Measurements from ENCODE around the gene STXBP1.
"Not testable (repeated sequence)": the region's sequence is repeated elsewhere in the genome, so short reads cannot be mapped to it uniquely, and the experiment has no call there.

The STXBP1 gene

DNA sequence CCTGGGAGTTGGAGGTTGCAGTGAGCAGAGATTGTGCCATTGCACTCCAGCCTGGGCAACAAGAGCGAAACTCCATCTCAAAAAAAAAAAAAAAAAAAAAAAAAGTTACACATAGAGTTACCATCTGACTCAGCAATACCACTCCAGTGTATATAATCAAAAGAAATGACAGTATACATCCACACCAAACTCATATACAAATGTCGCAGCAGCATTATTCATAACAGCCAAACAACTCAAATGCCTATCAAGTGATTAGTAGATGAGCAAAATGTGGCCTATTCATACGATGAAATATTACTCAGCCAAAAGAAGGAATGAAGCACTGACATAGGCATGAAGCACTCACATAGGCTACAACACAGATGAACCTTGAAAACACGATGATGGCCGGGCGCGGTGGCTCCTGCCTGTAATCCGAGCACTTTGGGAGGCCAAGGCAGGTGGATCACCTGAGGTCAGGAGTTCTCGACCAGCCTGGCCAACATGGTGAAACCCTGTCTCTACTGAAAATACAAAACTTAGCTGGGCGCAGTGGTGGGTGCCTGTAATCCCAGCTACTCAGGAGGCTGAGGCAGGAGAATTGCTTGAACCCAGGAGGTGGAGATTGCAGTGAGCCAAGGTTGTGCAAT lies 9.4 kb downstream of the STXBP1 start:
- not testable (repeated sequence) for DNase-seq (ENCODE audit: low spot score)

DNA sequence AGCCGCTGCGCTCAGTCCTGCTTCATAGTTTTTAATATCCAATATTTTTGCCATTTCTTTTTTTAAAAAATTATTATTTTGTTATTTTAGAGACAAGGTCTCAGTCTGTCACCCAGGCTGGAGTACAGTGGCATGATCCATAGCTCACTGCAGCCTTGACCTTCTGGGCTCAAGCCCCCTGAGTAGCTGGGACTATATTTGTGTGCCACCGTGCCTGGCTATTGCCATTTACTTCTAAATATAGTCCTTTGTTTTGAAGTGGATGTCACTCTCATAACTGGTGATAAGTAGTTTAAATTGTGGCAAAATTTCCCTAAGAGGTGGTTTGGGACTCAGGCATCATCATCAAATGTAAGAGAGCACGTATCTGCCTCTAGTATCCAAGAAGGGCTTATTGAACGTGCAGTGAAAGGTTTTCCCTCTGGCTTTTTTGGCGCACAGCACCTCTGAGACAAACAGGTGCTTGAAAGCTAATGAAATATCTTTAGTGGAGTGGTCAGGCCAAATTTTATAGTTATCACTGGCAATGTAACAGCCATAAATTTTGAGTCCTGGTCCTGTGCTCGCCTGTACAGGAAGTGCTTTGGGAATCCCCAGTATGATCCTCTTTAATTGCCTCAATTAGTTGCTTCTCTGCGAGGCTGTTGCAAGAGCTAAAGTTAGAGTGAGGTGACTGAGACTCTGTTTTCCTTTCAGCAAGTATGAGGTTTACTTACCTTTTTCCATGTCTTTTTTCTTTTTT lies 14.8 kb downstream of the STXBP1 start:
- no peak for DNase-seq (ENCODE audit: low spot score)

DNA sequence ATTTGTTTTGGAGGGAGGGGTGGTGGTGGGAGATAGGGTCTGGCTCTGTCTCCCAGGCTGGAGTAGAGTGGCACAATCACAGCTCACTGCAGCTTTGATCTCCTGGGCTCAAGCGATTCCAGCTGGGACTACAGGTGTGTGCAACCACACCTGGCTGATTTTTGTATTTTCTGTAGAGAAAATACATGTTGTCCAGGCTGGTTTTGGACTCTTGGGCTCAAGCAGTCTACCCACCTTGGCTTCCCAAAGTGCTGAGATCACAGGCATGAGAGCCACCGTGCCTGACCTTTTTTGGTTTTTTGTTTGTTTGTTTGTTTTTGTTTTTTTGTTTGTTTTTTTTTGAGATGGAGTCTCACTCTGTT lies 15.4 kb downstream of the STXBP1 start:
- DNase-seq (ENCODE audit: low spot score), result no peak

DNA sequence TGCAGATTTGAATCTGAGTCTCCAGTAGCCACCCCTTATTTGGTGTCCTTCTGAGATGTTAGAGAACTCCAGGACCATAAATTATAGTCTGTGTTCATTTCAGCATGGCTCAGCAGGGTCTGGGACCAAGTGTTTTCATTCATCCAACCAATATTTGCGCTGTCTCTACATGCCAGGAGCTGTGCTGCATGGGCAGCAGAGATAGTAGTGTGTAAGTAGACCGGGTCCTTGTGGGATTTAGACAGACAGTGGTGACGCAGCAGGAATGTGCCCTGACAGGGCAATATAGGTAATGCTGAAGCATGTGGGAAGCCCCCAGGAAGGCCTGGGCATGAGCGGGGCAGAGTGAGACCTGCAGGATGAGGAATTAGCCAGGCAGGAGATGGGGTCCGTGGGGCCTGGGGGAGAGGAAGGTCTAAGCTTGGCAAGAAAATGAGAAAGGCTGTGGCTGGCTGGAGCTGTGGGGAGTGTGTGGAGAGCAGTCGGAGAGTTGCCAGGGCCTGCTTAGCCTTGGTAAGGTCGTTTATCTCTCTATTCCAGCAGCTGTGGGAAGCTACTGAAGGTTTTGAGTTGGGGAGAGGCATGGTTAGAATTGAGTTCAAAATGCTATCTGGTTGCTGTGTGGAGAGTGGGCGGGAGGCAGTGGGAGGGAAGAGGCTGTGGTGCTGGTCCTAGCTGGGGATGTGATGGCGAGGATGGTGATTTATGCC lies 16.8 kb downstream of the STXBP1 start:
- peak; percentile 75 for DNase-seq (ENCODE audit: low spot score)

DNA sequence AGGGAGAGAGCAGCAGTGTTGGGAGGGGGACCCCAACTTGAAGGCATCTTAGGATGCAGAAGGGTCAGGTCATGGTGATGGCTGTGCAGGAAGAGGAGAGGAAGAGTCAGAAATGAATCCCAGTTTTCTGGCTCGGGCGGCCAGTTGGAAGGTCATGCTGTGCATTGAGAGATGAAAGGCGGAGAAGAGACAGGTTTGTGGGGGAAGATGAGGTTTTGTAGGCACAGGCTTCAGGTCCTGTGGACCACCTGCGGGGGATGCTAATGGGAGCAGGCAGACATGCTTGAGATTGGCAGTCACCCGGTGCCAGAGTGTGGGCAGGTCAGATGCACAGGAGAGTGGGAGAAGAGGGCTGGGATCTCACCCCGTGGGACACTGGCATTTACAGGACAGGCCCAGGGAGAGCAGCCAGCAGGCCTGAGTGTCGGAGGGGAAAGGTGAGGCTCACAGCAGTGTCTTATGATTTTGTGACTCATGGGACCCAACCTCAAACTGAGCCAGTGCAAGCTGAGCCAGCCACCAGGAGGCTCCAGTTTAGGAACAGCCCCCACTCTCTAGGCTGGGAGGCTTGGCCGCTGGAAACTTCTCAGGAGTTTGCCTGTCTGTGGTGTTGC lies 17.5 kb downstream of the STXBP1 start:
- no peak for DNase-seq (ENCODE audit: low spot score)

DNA sequence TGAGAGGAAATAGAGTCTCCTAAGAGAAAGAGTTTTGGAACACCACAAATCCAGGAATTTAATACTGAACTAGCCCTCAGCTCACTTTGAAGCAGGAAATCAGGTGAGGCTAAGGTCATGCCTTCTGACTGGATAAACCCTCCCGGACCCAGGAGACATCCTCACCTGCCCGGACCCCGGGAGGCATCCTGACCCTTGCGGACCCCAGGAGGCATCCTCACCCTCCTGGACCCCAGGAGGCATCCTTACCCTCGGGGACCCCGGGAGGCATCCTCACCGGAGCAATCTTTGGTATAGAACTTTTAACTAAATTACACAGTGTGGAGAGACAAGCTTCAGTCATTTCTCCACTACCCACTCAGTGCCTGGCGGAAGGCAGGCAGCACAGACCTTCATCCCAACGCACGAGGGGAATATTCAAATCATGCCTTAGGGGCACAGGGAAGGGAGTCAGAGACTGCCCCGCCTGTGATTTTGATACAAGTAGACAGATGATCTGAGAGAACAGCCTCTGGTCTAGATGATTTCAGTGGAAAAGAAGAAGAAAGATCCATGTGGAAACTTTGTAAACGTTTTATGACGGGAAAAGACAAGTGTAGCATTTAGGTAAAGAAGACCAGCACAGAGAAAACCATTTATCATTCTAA lies 21.3 kb downstream of the STXBP1 start:
- no peak for DNase-seq (ENCODE audit: low spot score)

DNA sequence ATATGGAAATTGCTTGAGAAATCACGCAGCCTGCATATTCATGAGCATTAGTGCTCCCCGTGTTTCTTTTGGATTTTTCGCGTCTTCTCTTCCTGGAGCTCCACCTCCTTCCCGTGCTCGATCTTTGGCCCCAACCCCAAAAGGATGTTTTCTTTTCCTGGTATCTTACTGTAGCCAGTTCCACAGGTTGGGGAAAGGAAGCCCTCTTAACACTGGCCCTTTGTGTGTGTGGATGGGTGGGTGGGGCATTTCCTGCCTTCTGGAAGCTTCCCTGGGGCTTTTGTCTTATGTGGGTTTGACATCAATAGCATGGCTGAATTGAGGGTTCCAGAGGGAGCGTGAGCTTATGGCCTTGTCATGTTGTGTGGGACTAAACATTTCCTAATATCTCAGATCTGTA lies 21.9 kb downstream of the STXBP1 start:
- DNase-seq (ENCODE audit: low spot score), result no peak

DNA sequence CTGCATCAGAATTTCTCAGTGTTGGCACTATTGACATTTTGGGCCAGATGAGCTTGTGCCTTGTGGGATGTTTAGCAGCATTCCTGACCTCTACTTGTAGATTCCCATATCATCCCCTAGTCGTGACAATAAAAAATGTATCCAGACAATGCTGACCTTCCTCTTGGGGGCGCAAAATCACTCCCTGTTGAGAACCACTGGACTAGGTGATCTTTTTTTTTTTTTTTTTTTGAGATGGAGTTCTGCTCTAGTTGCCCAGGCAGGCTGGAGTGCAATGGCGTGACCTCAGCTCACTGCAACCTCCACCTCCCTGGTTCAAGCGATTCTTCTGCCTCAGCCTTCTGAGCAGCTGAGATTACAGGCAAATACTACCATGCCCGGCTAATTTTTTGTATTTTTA lies 22.6 kb downstream of the STXBP1 start:
- no peak for DNase-seq (ENCODE audit: low spot score)

DNA sequence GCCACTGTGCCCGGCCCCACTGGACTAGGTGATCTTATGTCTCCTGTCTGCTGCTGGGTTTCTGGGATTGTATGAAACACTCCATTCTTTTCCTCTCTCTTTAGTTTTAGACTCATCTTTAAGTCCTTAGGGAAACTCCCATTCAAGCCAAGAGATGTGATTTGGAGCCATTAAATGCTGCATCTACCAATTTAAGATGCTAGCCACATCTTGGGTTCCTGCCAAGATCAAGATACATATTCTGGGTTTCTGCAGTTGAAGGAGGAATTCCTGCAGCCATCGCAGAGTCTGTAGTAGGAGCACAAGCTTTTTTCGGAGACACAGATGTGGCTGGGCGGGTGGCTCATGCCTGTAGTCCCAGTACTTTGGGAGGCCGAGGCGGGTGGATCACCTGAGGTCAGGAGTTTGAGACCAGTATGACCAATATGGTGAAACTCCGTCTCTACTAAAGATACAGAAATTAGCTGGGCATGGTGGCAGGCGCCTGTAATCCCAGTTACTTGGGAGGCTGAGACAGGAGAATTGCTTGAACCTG lies 23.2 kb downstream of the STXBP1 start:
- DNase-seq (ENCODE audit: low spot score), result no peak

DNA sequence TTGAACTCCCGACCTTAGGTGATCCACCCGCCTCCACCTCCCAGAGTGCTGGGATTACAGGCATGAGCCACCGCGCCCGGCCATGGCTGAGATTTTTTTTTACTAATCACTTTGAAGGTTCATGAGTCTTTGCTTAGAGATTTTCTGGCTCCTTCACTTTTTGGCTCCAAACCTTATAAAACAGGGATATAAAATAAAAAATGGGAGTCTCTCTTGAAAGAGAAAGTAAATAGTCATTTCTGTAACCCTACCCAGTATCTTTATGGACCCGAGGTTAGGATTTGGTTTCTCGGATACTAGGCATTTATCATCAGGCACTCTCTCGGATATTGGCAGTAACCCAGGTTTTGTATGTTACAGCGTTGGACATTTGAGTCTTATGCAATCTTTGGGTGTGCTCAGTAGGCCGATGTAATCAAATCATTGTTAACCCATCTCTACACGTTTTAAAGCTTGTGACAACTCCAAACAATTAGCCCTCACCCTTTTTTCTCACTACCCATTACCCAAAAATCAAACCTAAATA lies 25.3 kb downstream of the STXBP1 start:
- no peak for DNase-seq (ENCODE audit: low spot score)

DNA sequence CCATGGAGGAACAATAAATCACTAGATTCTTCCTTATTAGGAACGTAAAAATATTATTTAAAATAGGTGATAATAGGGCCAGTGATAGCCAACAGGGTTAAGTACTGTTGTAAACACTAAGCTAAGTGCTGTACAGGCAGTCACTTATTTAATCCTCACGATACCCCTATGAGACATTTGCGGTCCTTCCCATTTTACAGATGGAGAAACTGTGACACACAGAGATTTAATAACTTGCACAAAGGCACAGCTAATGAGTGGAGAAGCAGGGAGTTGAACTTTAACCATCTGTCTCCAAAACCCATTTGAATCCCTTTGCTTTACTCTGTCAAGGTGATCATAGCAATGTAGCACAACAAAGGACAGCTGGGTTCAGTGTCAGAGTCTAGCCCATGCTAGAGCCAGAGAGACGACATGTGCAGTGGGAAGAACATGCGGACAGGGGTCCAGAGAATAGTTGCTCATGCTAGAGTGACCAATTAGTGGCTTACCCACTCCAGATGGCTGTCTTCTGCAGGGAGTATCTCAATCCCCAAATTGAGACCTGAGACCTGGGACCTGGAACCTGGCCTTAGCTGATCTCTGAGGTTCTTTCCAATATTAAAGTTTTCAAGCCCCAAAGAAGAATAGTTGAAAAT lies 28.9 kb downstream of the STXBP1 start:
- DNase-seq (ENCODE audit: low spot score), result no peak

DNA sequence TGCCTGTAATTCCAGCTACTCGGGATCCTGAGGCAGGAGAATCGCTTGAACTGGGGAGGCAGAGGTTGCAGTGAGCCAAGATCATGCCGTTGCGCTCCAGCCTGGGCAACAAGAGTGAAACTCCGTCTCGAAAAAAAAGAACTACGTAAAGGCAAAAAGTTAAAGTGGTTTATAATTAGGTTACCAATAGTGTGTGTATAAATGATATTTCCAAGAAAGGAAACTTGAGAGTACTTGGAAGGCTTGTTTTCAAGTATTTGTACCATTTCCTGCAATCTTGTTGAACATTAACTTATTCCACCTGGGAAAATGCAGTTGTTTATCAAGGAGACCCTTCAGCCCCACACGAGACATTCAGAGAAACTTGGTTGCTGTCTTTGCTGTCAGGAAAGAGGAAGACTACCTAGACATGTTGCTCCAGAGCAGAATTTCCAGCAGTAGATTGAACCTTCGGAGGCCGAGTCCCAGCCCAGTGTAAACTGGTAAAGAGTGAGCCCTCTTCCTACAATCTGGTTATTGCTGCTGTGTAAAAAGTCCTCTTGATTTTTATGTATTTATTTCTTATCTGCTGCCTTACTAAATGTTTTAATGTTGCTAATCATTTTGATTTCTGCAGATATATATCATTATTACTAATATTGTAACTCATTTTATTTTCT lies 30.1 kb downstream of the STXBP1 start:
- no peak for DNase-seq (ENCODE audit: low spot score)

DNA sequence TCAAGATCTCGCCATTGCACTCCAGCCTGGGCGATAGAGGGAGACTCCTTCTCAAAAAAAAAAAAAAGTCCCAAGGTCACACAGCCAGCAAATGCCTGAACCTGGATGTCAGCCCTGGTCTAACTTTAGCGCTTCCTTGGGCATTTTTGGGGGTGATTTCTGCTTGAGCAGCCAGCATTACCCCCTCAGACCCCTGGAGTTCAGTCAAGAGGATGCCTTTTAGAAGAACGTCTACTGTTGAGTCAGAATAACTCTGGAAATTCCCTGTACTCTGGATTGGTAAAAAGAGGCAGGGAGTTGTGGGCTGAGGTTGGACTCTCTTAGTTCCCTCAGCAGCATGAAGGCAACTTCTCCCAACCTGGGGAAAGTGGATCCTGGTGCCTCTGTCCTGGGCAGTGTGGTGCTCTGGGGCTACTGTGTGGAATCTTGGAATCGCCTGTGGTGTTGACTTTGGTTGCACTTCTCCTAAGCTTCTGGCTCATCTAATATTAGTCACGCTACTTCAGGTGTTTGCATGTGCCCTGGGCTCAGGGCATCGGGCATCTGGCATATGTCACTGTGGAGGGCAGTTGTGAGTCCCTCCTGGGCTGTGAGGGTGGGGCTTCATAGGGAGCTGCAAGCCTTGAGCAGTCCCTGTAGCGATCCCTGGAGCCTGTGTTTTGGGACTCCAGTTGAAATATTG lies 32.2 kb downstream of the STXBP1 start:
- DNase-seq (ENCODE audit: low spot score), result no peak

DNA sequence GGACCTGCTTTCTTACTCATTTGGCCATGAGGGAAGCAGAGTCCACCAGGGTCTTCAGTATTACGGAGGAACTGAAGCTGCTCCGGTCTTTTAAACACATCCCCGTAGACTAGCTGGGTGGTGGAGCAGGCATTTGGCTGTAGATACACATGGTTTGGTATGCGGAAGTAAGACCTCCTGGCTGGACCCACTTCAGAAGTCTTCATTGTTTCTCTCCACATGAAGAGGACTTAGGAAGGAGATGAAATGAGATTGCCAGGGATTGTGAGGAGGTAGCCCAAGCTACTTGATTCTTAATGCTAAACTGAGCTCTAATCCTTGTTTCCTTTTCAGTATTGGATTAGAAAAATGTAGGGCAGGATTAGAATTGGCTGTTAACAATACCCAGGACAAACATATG lies 32.9 kb downstream of the STXBP1 start:
- DNase-seq (ENCODE audit: low spot score), result no peak

DNA sequence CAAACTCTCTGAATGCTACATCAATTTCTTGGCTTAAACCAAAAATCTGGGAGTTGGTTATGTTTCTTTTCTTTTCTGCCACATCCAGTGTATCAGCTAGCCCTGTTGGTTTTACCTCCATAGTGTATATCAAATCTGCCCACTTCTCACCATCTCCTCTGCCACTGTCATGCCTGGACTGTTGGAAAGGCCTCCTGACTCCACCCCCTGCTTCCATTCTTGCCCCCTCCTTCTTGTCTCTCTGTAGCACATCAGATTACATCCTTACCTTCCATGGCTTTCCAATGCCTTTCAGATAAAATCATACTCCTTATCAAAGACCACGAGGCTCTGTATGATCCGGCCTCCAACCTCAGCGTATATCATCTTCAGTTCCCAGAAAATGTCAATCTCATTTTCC lies 35.4 kb downstream of the STXBP1 start:
- no peak for DNase-seq (ENCODE audit: low spot score)

DNA sequence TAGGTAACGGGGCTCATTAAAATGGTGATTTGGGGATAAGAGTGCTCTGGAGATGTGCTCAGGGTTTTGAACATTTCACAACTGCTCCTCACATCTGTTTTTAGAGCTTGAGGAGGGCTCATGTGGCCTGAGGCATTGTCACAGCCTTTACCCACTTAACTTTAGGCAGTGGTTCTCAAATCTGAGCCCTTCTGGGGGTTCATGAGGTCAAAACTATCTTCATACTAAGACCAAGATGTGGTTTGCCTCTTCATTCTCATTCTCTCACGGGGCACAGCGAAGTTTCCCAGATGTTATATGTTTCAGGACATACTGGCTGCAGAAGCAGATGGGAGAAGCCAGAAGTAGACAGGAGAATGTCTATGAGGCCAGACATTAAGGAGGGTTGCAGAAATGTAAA lies 38.4 kb downstream of the STXBP1 start:
- DNase-seq (ENCODE audit: low spot score), result no peak

DNA sequence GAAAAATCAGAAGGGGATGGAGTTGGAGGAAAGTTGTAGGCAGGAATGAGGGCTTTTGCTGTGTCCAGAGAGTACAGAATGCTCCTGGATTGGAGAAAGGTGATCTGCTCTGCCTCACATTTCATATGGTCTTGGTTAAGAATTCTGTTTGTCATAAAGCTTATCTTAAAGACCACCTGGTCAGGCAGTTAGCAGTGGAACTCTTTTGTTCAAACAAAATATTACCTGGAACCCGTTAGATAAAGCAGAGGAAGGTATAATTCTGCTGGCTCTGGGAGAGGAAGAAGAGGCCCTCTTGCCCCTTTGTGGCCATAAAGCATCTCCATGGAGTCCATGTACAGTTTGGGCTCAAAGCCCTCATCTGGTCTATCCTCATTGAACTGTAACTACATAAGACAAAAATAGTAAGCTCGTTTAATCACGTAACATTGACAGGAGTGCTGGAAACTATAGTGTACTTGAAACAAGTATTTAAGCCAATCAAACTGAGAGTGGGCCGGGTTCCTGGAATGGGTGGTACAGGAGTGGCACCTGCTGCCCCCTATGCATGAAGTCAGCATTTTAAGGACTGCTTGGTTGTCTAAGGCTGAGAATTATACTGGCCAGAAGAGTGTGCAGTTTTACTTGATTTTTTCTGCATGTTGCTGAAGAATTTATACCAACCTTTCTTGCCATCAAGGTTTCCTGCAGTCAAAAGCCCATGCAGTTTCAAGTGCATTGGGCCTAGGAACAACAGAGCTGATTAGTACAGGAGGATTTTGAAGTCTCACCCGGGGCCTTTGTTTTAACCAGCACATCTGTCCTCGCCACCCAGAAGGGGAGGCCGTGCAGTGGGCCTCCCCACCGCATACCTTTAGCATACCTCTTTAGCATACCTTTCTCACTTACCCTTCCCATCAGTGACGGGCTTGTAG lies 39.9 kb downstream of the STXBP1 start:
- DNase-seq (ENCODE audit: low spot score), result peak; percentile 19

DNA sequence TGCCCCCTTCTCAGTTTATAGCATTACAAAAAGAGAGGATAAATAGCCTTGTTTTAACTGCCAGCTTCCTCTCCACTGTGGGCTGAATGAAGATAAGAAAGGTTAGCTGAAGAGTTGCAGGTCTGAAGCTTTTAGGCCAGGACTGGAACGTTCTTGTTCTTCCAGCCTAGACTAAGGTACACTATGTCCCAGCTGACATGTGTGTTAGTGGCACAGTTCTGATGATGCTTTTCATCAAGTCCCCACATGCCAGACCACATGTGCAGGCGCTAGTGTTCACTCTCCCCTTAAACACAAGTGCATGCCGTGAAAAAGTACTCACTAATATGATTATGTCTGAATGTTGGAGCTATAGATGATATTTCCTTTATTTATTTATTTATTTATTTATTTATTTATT lies 40.7 kb downstream of the STXBP1 start:
- DNase-seq (ENCODE audit: low spot score), result no peak

DNA sequence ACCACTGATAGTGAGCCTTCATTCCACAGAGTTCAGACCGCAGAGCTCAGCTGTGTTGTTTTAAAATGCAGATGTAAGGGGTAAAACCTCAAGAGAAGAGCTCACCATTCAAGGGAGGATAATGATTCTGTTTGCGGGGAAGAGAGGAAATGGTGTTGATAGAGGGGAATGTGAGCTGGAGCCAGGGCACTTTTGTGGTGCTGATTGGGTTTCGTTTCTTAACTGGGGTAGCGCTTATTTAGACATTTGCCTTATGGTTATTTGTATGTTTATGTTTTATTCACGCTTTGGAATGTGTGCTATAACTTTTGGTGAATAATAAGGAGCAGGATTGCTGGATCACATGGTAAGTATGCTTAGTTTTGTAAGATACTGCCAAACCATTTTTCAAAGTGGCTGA lies 42.5 kb downstream of the STXBP1 start:
- DNase-seq (ENCODE audit: low spot score), result no peak
